OCI-LY1 (cell line): ENCODE results near the gene ANKRD33B.

ENCODE experiments used
- H2AFZ ChIP-seq: fragments of 200-600 bp; sonication (generic), shearing (Covaris generic); 2 replicates; pipeline ENCODE4 v1.6.0; 2014; ENCODE audit warnings: antibody characterized with exemption, mild to moderate bottlenecking, low read length
- H3F3A ChIP-seq: fragments of 200-600 bp; sonication (generic), shearing (Covaris generic); 2 replicates; pipeline ENCODE4 v1.6.0; 2014; ENCODE audit warnings: mild to moderate bottlenecking, antibody characterized with exemption, low read length, moderate library complexity; ENCODE audit not compliant: insufficient read depth
- H3K27ac ChIP-seq: fragments of 200-600 bp; sonication (generic); 2 replicates; pipeline ENCODE4 v1.5.1; 2014; ENCODE audit warnings: low read length, mixed run types, mild to moderate bottlenecking, low read depth; ENCODE audit not compliant: poor library complexity, severe bottlenecking
- H3K27me3 ChIP-seq: fragments of 200-600 bp; sonication (generic); 2 replicates; pipeline ENCODE4 v1.6.0; 2014; ENCODE audit warnings: antibody characterized with exemption, mild to moderate bottlenecking, low read length, moderate library complexity; ENCODE audit not compliant: insufficient read depth
- H3K36me3 ChIP-seq: fragments of 200-600 bp; sonication (generic); 2 replicates; pipeline ENCODE4 v1.6.1; 2014; ENCODE audit warnings: mild to moderate bottlenecking, antibody characterized with exemption, low read length, moderate library complexity, mixed read lengths; ENCODE audit not compliant: insufficient read depth
- H3K4me1 ChIP-seq: fragments of 200-600 bp; sonication (generic); 2 replicates; pipeline ENCODE4 v1.5.1; 2014; ENCODE audit warnings: mild to moderate bottlenecking, low read length, moderate library complexity; ENCODE audit not compliant: insufficient read depth, severe bottlenecking
- H3K4me2 ChIP-seq: fragments of 200-600 bp; sonication (generic), shearing (Covaris generic); 2 replicates; pipeline ENCODE4 v1.6.1; 2014; ENCODE audit warnings: low read length
- H3K4me3 ChIP-seq: fragments of 200-600 bp; sonication (generic); 2 replicates; pipeline ENCODE4 v1.5.1; 2014; ENCODE audit warnings: low read length, low read depth, mild to moderate bottlenecking, mixed read lengths; ENCODE audit not compliant: poor library complexity, severe bottlenecking
- H3K79me2 ChIP-seq: fragments of 200-600 bp; shearing (Covaris generic); 2 replicates; pipeline ENCODE4 v1.6.1; 2016; ENCODE audit warnings: mixed run types, low read length, mixed read lengths; ENCODE audit not compliant: insufficient read depth
- H3K9ac ChIP-seq: fragments of 200-600 bp; sonication (generic), shearing (Covaris generic); 2 replicates; pipeline ENCODE4 v1.6.1; 2014; ENCODE audit warnings: mild to moderate bottlenecking, low read length, mixed read lengths
- H3K9me2 ChIP-seq: fragments of 200-600 bp; sonication (generic), shearing (Covaris generic); 2 replicates; pipeline ENCODE4 v1.6.1; 2014; ENCODE audit warnings: low read depth, mild to moderate bottlenecking, low read length, mixed read lengths
- H3K9me3 ChIP-seq: fragments of 200-600 bp; shearing (Covaris generic); 2 replicates; pipeline ENCODE4 v1.6.1; 2014; ENCODE audit warnings: low read length, mixed read lengths
- H4K20me1 ChIP-seq: fragments of 200-600 bp; sonication (generic), shearing (Covaris generic); 2 replicates; pipeline ENCODE4 v1.6.0; 2016; ENCODE audit warnings: mild to moderate bottlenecking, low read length; ENCODE audit not compliant: insufficient read depth
- EZH2 ChIP-seq: fragments of 200-600 bp; sonication (generic), shearing (Covaris generic); IDR thresholded peaks from 2 replicates; pipeline ENCODE4 v1.8.0; 2017; ENCODE audit warnings: borderline replicate concordance, mixed run types, mild to moderate bottlenecking, antibody characterized with exemption, low read length, moderate library complexity, mixed read lengths
- TF ChIP-seq, protein P1 (sequence below): fragments of 200-600 bp; sonication (generic), shearing (Covaris generic); IDR thresholded peaks from 2 replicates; pipeline ENCODE4 v1.5.1; 2017; ENCODE audit warnings: mild to moderate bottlenecking, antibody characterized with exemption, low read length, moderate library complexity, mixed read lengths

ANKRD33B gene

DNA sequence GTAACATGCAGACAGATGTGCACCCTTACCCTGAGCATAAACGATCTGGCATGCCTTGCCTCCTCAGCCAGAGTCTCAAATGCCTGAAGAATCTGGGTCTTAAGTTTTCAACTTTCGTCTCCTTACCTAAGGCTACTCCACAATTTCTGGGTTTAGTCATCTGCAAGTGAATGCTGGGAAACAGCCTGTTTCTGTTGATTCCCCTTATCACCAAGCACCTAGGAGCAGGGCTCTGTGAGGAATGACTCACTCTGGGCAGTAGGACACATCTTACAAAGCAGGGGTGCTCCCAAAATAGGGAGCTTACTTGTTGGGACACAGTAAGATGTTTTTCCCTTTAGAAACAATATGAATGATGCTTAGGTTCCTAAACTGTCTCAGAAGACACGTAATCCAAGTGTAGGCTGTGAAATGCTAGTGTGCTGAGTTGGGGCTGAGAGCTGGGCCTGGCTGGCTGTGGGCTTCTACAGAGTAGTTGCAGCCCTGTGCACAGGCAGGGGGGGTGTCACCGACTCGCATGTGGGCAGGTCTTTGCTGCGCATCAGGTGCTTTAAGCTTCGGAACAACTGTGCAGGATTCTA is 139.1 kb downstream of the ANKRD33B start:
- H3K4me3 ChIP-seq = no peak overlapping the region
- no peaks in the 10 kb centered on the region for H3F3A ChIP-seq
- H3K4me2 ChIP-seq = peak overlapping the region; percentile 28
- H3K4me1 ChIP-seq = peaks cover 85% of the 10 kb centered on the region
- H3K79me2 ChIP-seq = no peaks in the 10 kb centered on the region
- H3K9me2 ChIP-seq = no peaks in the 10 kb centered on the region
- H3K9me3 ChIP-seq = no peaks in the 10 kb centered on the region
- H3K27me3 ChIP-seq = no peaks in the 10 kb centered on the region
- H3K36me3 ChIP-seq = peaks cover 11% of the 10 kb centered on the region
- no peaks in the 10 kb centered on the region; the same call in 1 of the 2 replicates for H4K20me1 ChIP-seq
- TF ChIP-seq, protein P1, sequence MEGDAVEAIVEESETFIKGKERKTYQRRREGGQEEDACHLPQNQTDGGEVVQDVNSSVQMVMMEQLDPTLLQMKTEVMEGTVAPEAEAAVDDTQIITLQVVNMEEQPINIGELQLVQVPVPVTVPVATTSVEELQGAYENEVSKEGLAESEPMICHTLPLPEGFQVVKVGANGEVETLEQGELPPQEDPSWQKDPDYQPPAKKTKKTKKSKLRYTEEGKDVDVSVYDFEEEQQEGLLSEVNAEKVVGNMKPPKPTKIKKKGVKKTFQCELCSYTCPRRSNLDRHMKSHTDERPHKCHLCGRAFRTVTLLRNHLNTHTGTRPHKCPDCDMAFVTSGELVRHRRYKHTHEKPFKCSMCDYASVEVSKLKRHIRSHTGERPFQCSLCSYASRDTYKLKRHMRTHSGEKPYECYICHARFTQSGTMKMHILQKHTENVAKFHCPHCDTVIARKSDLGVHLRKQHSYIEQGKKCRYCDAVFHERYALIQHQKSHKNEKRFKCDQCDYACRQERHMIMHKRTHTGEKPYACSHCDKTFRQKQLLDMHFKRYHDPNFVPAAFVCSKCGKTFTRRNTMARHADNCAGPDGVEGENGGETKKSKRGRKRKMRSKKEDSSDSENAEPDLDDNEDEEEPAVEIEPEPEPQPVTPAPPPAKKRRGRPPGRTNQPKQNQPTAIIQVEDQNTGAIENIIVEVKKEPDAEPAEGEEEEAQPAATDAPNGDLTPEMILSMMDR = no peak
- TF ChIP-seq EZH2 = no peak
- peak overlapping the region; percentile 34; the same call in 1 of the 2 replicates for H3K9ac ChIP-seq
- peak overlapping the region; percentile 68 for H3K27ac ChIP-seq
- H2AFZ ChIP-seq = no peak overlapping the region

DNA sequence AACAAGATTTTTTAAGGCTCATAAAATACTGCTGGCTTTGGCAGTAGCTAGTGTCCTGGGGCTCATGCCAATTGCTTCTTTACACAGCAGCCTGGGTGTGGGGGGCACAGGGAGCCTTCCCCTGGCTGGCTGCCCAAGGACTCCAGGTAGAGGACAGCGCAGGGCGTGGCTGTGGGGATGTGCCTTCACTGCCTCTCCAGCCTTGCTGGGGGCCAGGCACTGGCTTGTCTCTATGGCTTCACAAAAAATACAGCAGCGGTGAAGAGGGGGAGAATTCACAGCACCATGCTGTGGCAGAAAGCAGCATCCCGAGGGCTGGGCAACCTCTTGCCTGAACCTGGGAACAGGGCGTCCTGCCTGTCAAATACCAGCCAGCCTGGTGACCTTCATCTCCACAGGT is 139.8 kb downstream of the ANKRD33B start:
- Histone ChIP-seq H3K36me3 (peaks cover 11% of the 10 kb centered on the region), H3K9me2 (no peaks in the 10 kb centered on the region), H3K9ac (no peak overlapping the region), H3K4me3 (no peak overlapping the region), H3K4me2 (peak overlapping the region; percentile 28), H3K27ac (peak overlapping the region; percentile 68), H2AFZ (no peak overlapping the region), H3K4me1 (peaks cover 83% of the 10 kb centered on the region), H3K9me3 (no peaks in the 10 kb centered on the region), H3F3A (no peaks in the 10 kb centered on the region), H4K20me1 (no peaks in the 10 kb centered on the region; the same call in 1 of the 2 replicates), H3K27me3 (no peaks in the 10 kb centered on the region), H3K79me2 (no peaks in the 10 kb centered on the region)
- TF ChIP-seq, protein P1 = no peak
- no peak for TF ChIP-seq EZH2

DNA sequence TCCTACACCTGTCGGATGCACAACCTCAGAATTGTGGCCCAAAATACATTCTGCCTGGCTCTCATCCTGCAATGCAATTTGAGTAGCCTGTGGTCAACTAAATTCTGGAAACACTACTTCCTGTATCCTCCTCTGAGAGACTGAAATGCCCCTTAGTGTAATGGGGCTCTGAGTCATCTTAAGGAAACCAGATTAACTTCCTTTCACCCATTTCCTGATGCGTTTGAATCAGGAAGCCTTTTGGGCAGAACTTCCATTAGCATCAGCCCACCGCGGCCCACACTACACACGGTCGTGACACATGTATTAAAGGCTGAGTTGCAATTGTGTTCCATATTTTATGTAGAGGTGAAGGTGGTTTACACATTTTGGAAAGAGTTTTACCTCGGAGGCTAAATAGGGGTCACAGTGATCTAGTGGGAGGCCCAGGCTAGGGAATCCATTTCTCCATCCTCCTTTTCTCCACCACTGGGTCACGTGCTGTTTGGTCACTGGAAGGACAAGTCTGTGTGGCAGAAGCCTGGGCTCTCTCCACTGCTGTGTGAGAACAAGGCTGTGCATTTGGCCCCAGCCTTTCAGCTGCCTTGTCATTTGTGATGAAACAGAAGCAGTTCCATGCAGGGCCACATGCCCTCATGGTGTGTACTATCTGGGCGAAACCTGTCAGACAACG is 141.2 kb downstream of the ANKRD33B start:
- no peak for TF ChIP-seq EZH2
- TF ChIP-seq, protein P1 = no peak
- peak overlapping the region; percentile 39 for H3K27ac ChIP-seq
- H3K9ac ChIP-seq = no peak overlapping the region; the same call in 1 of the 2 replicates
- H3F3A ChIP-seq = no peaks in the 10 kb centered on the region
- H3K27me3 ChIP-seq = no peaks in the 10 kb centered on the region
- H3K9me3 ChIP-seq = no peaks in the 10 kb centered on the region
- no peaks in the 10 kb centered on the region for H3K79me2 ChIP-seq
- H3K4me3 ChIP-seq = no peak overlapping the region
- no peaks in the 10 kb centered on the region; the same call in 1 of the 2 replicates for H4K20me1 ChIP-seq
- H3K36me3 ChIP-seq = peaks cover 11% of the 10 kb centered on the region
- no peak overlapping the region for H2AFZ ChIP-seq
- peaks cover 69% of the 10 kb centered on the region for H3K4me1 ChIP-seq
- H3K4me2 ChIP-seq = no peak overlapping the region; the same call in 1 of the 2 replicates
- no peaks in the 10 kb centered on the region for H3K9me2 ChIP-seq
